WTC11 (cell line): Measurements from ENCODE around the gene DTNB. TPM values are rescaled to one million over a fixed set of nuclear protein-coding genes. Genes with fewer than 3 reads are reported as not detected.

ENCODE experiments used
- ATAC-seq: fragments of 200-7000 bp; cut with Tn5 transposase; 2 replicates; pipeline ENCODE4 v1.10.0; 2021; ENCODE audit warnings: mild to moderate bottlenecking, moderate library complexity
- CTCF ChIA-PET: fragments of 300-600 bp; sonication (Branson Sonifier 250); formaldehyde crosslinking; loops from one replicate; lab custom pipeline; 2021; ENCODE audit warnings: antibody characterized with exemption; lab: Charles Lee
- POLR2A ChIA-PET: fragments of 350-600 bp; sonication (Branson Sonifier 250); formaldehyde crosslinking; loops from one replicate; lab custom pipeline; 2021; ENCODE audit warnings: antibody characterized with exemption; lab: Charles Lee
- DNase-seq: peaks from one replicate; pipeline ENCODE4 v3.0.0; 2021; ENCODE audit warnings: low spot score
- H3K27ac Mint-ChIP-seq: 2 replicates; pipeline ENCODE4 v1.8.0; 2021; ENCODE audit warnings: mixed read lengths
- H3K27me3 Mint-ChIP-seq: 2 replicates; pipeline ENCODE4 v1.8.0; 2021; ENCODE audit warnings: low read depth, mild to moderate bottlenecking, moderate library complexity, mixed read lengths
- H3K36me3 Mint-ChIP-seq: 2 replicates; pipeline ENCODE4 v1.8.0; 2021; ENCODE audit warnings: mixed read lengths
- H3K4me1 Mint-ChIP-seq: 2 replicates; pipeline ENCODE4 v1.8.0; 2022; ENCODE audit warnings: mixed read lengths
- H3K4me3 Mint-ChIP-seq: 2 replicates; pipeline ENCODE4 v1.8.0; 2021; ENCODE audit warnings: mild to moderate bottlenecking, moderate library complexity, mixed read lengths
- H3K9me3 Mint-ChIP-seq: 2 replicates; pipeline ENCODE4 v1.8.0; 2021; ENCODE audit warnings: mixed read lengths
- HMGA2 ChIP-seq: fragments of 250-450 bp; sonication (Bioruptor Pico); IDR thresholded peaks from 2 replicates; pipeline ENCODE4 v1.4.0; 2021; ENCODE audit warnings: mild to moderate bottlenecking, moderate library complexity
- IRF2 ChIP-seq: sonication (generic); formaldehyde crosslinking; IDR thresholded peaks from 2 replicates; pipeline ENCODE4 v1.8.0; 2022; ENCODE audit warnings: low read depth, missing genetic modification reagents, borderline replicate concordance
- MAX ChIP-seq: sonication (generic); formaldehyde crosslinking; IDR thresholded peaks from 2 replicates; pipeline ENCODE4 v1.8.0; 2022; ENCODE audit warnings: mild to moderate bottlenecking, missing genetic modification reagents
- MYBL2 ChIP-seq: sonication (generic); formaldehyde crosslinking; IDR thresholded peaks from 2 replicates; pipeline ENCODE4 v1.8.1; 2023; ENCODE audit warnings: mild to moderate bottlenecking, moderate library complexity, missing genetic modification reagents
- NFYB ChIP-seq: sonication (generic); formaldehyde crosslinking; conservative IDR thresholded peaks from 2 replicates; pipeline ENCODE4 v1.8.0; 2022; ENCODE audit warnings: low read depth, missing genetic modification reagents
- NR1H2 ChIP-seq: sonication (generic); formaldehyde crosslinking; IDR thresholded peaks from 2 replicates; pipeline ENCODE4 v1.9.0; 2021; ENCODE audit warnings: mild to moderate bottlenecking, moderate library complexity, missing genetic modification reagents
- OVOL2 ChIP-seq: fragments of 250-450 bp; sonication (Bioruptor Pico); IDR thresholded peaks from 2 replicates; pipeline ENCODE4 v1.9.0; 2021; ENCODE audit warnings: mild to moderate bottlenecking, borderline replicate concordance
- RELA ChIP-seq: sonication (generic); formaldehyde crosslinking; IDR thresholded peaks from 2 replicates; pipeline ENCODE4 v1.8.1; 2022; ENCODE audit warnings: missing genetic modification reagents, mild to moderate bottlenecking, borderline replicate concordance
- SP1 ChIP-seq: sonication (generic); formaldehyde crosslinking; conservative IDR thresholded peaks from 2 replicates; pipeline ENCODE4 v1.8.1; 2022; ENCODE audit warnings: missing genetic modification reagents
- USF2 ChIP-seq: sonication (generic); formaldehyde crosslinking; IDR thresholded peaks from 2 replicates; pipeline ENCODE4 v1.8.1; 2023; ENCODE audit warnings: mild to moderate bottlenecking, missing genetic modification reagents, moderate library complexity
- ZBTB21 ChIP-seq: sonication (generic); formaldehyde crosslinking; IDR thresholded peaks from 2 replicates; pipeline ENCODE4 v1.8.1; 2023; ENCODE audit warnings: mild to moderate bottlenecking, missing genetic modification reagents, borderline replicate concordance
- ZNF138 ChIP-seq: sonication (generic); formaldehyde crosslinking; conservative IDR thresholded peaks from 2 replicates; pipeline ENCODE4 v1.8.1; 2022; ENCODE audit warnings: mild to moderate bottlenecking, moderate library complexity, missing genetic modification reagents
- ZSCAN18 ChIP-seq: fragments of 250-450 bp; sonication (Bioruptor Pico); IDR thresholded peaks from 2 replicates; pipeline ENCODE4 v2.1.2; 2022; ENCODE audit warnings: mild to moderate bottlenecking, moderate library complexity
- total RNA-seq: library from RNA; stranded (reverse); gene quantifications from 3 replicates; pipeline ENCODE4 v1.2.3, GENCODE V29; 2021
- TF ChIP-seq, protein P1 (sequence below): sonication (generic); formaldehyde crosslinking; IDR thresholded peaks from 2 replicates; pipeline ENCODE4 v1.8.1; 2023; ENCODE audit warnings: mild to moderate bottlenecking, missing genetic modification reagents
- TF ChIP-seq, protein P2 (sequence below): fragments of 250-450 bp; sonication (Bioruptor Pico); conservative IDR thresholded peaks from 2 replicates; pipeline ENCODE4 v1.9.0; 2021; ENCODE audit warnings: mild to moderate bottlenecking
- TF ChIP-seq, protein P3 (sequence below): sonication (generic); formaldehyde crosslinking; IDR thresholded peaks from 2 replicates; pipeline ENCODE4 v1.8.1; 2022; ENCODE audit warnings: mild to moderate bottlenecking, missing genetic modification reagents, moderate library complexity, borderline replicate concordance
- TF ChIP-seq, protein P4 (sequence below): sonication (generic); formaldehyde crosslinking; IDR thresholded peaks from 2 replicates; pipeline ENCODE4 v1.8.1; 2023; ENCODE audit warnings: mild to moderate bottlenecking, missing genetic modification reagents
- TF ChIP-seq, protein P5 (sequence below): fragments of 250-450 bp; sonication (Bioruptor Pico); IDR thresholded peaks from 2 replicates; pipeline ENCODE4 v1.9.0; 2021; ENCODE audit warnings: mild to moderate bottlenecking, borderline replicate concordance

DTNB gene
- total RNA-seq, 1 experiment from 2014 or later, result 39.9 TPM

DNA sequence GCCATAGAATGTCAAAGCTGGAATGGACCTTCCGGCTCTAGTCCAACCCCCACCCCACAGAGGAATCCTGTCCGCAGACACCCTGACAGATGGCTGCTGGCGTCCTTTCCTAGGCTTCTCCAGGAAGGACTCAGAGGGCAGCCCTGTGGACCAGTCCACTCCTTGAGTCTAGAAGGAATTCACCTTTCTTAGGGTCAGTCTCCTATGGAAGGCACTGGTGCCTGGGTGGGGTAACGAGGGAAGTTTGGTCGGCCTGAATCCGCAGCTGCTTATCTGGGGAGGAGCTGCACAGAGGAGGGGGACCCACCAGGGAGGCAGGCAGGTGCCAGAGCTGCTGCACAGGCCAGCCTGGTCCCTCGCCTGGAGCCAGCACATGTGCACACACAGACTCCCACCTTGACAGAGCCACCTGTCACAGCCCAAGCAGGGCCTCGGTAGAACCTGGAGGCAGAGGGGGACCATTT, 334.1 kb downstream of the DTNB start (continued):
- TF ChIP-seq, protein P1, sequence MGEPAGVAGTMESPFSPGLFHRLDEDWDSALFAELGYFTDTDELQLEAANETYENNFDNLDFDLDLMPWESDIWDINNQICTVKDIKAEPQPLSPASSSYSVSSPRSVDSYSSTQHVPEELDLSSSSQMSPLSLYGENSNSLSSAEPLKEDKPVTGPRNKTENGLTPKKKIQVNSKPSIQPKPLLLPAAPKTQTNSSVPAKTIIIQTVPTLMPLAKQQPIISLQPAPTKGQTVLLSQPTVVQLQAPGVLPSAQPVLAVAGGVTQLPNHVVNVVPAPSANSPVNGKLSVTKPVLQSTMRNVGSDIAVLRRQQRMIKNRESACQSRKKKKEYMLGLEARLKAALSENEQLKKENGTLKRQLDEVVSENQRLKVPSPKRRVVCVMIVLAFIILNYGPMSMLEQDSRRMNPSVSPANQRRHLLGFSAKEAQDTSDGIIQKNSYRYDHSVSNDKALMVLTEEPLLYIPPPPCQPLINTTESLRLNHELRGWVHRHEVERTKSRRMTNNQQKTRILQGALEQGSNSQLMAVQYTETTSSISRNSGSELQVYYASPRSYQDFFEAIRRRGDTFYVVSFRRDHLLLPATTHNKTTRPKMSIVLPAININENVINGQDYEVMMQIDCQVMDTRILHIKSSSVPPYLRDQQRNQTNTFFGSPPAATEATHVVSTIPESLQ (CRISPR knock-in tag), result no peak
- TF ChIP-seq ZBTB21 (CRISPR knock-in tag) (no peak), RELA (no peak)

GRCh38 chr2:25338401-25338800, 335.0 kb downstream of the DTNB start:
- Mint-ChIP-seq H3K27ac (no peak overlapping the region), H3K36me3 (no peaks in the 10 kb centered on the region), H3K4me1 (peaks cover 67% of the 10 kb centered on the region), H3K4me3 (no peak overlapping the region), H3K27me3 (peaks cover 9% of the 10 kb centered on the region), H3K9me3 (no peaks in the 10 kb centered on the region)
- TF ChIP-seq MYBL2 (CRISPR knock-in tag) (no peak), SP1 (CRISPR knock-in tag) (no peak), OVOL2 (CRISPR knock-in tag) (no peak), NR1H2 (CRISPR knock-in tag) (no peak), ZSCAN18 (CRISPR knock-in tag) (no peak), ZNF138 (CRISPR knock-in tag) (no peak), MAX (CRISPR knock-in tag) (no peak), HMGA2 (CRISPR knock-in tag) (no peak), NFYB (CRISPR knock-in tag) (no peak)
- TF ChIP-seq, protein P2, sequence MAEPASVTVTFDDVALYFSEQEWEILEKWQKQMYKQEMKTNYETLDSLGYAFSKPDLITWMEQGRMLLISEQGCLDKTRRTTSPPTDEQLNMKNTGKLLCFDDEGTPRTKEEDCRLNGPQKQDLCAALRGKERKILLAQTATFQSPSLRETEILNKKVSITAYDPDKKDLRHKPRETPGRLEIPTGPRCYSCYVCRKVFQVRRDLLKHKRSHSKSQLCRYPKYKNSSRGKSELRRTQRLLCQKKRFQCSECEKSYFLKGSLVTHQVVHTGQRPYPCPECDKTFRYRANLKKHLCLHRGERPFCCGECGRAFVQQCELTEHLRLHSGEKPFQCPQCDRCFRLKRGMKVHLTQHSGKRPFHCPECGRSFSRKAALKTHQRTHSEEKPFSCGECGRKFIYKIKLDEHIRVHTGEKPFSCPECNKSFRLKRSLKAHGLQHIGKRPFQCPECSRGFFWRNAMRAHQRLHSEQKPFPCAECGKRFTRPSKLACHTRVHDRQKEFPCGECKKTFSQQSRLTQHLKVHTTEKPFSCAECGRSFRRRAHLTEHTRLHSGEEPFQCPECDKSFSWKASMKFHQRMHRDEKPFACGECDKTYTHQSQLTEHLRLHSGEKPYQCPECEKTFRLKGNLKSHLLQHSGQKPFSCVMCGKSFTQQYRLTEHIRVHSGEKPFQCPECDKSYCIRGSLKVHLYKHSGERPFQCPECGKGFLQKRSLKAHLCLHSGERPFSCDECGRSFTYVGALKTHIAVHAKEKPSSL, result no peak
- TF ChIP-seq, protein P3, sequence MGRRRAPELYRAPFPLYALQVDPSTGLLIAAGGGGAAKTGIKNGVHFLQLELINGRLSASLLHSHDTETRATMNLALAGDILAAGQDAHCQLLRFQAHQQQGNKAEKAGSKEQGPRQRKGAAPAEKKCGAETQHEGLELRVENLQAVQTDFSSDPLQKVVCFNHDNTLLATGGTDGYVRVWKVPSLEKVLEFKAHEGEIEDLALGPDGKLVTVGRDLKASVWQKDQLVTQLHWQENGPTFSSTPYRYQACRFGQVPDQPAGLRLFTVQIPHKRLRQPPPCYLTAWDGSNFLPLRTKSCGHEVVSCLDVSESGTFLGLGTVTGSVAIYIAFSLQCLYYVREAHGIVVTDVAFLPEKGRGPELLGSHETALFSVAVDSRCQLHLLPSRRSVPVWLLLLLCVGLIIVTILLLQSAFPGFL (CRISPR knock-in tag), result no peak
- TF ChIP-seq, protein P4, sequence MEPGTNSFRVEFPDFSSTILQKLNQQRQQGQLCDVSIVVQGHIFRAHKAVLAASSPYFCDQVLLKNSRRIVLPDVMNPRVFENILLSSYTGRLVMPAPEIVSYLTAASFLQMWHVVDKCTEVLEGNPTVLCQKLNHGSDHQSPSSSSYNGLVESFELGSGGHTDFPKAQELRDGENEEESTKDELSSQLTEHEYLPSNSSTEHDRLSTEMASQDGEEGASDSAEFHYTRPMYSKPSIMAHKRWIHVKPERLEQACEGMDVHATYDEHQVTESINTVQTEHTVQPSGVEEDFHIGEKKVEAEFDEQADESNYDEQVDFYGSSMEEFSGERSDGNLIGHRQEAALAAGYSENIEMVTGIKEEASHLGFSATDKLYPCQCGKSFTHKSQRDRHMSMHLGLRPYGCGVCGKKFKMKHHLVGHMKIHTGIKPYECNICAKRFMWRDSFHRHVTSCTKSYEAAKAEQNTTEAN (CRISPR knock-in tag), result no peak
- ChIA-PET POLR2A (interaction anchor here (0.9 kb wide), 1 partner anchor 10 kb away, joined by 3 read pairs; no protein-coding TSS in a partner anchor), CTCF (interaction anchor here (1.0 to 8.8 kb wide), 7 partner anchors 16 to 62 kb away, joined by 3 to 74 read pairs (median 3); no protein-coding TSS in a partner anchor)
- ATAC-seq (no peak), DNase-seq (no peak)

- TF ChIP-seq, protein P5, sequence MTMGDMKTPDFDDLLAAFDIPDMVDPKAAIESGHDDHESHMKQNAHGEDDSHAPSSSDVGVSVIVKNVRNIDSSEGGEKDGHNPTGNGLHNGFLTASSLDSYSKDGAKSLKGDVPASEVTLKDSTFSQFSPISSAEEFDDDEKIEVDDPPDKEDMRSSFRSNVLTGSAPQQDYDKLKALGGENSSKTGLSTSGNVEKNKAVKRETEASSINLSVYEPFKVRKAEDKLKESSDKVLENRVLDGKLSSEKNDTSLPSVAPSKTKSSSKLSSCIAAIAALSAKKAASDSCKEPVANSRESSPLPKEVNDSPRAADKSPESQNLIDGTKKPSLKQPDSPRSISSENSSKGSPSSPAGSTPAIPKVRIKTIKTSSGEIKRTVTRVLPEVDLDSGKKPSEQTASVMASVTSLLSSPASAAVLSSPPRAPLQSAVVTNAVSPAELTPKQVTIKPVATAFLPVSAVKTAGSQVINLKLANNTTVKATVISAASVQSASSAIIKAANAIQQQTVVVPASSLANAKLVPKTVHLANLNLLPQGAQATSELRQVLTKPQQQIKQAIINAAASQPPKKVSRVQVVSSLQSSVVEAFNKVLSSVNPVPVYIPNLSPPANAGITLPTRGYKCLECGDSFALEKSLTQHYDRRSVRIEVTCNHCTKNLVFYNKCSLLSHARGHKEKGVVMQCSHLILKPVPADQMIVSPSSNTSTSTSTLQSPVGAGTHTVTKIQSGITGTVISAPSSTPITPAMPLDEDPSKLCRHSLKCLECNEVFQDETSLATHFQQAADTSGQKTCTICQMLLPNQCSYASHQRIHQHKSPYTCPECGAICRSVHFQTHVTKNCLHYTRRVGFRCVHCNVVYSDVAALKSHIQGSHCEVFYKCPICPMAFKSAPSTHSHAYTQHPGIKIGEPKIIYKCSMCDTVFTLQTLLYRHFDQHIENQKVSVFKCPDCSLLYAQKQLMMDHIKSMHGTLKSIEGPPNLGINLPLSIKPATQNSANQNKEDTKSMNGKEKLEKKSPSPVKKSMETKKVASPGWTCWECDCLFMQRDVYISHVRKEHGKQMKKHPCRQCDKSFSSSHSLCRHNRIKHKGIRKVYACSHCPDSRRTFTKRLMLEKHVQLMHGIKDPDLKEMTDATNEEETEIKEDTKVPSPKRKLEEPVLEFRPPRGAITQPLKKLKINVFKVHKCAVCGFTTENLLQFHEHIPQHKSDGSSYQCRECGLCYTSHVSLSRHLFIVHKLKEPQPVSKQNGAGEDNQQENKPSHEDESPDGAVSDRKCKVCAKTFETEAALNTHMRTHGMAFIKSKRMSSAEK (CRISPR knock-in tag), result no peak
- TF ChIP-seq USF2, result no peak
- no peak for TF ChIP-seq IRF2 (CRISPR knock-in tag)
- ChIA-PET CTCF (interaction anchor here (0.7 to 8.8 kb wide), 6 partner anchors 23 to 108 kb away, joined by 3 to 74 read pairs (median 4); no protein-coding TSS in a partner anchor), POLR2A (interaction anchor here (0.9 kb wide), 1 partner anchor 11 kb away, joined by 3 read pairs; no protein-coding TSS in a partner anchor)
- H3K9me3 Mint-ChIP-seq, result no peaks in the 10 kb centered on the region
- H3K4me1 Mint-ChIP-seq, result peaks cover 69% of the 10 kb centered on the region
- H3K36me3 Mint-ChIP-seq, result no peaks in the 10 kb centered on the region
- DNase-seq (no peak), ATAC-seq (no peak)
- H3K4me3 Mint-ChIP-seq, result no peak overlapping the region
- H3K27ac Mint-ChIP-seq, result no peak overlapping the region
- H3K27me3 Mint-ChIP-seq, result peaks cover 4% of the 10 kb centered on the region; the same call in 1 of the 2 replicates
Measured at GRCh38 chr2:25337891-25338290, 335.5 kb downstream of the DTNB start.
